Esophagus (tissue), 2 donors: ENCODE measurements around the gene UTP4. TPM values are rescaled to one million over a fixed set of nuclear protein-coding genes. Genes with fewer than 3 reads are reported as not detected.
A peak's percentile ranks its signal among the peaks of the same experiment; 100 is the strongest.

Experiments used
- H3K27ac ChIP-seq, 2 donors: one replicate each; pipeline ENCODE4 v1.5.1; 2013; ENCODE audit warnings: low read depth in 2 of 2, mild to moderate bottlenecking in 2 of 2, inconsistent platforms in 1 of 2, low read length in 1 of 2, moderate library complexity in 1 of 2
- H3K27me3 ChIP-seq, 2 donors: one replicate each; pipeline ENCODE4 v1.6.1; 2013; ENCODE audit warnings: low read length in 2 of 2, control low read depth in 1 of 2, mild to moderate bottlenecking in 1 of 2; ENCODE audit not compliant: insufficient read depth in 2 of 2, control insufficient read depth in 1 of 2
- H3K36me3 ChIP-seq, 2 donors: one replicate each; pipeline ENCODE4 v1.6.1; 2013; ENCODE audit warnings: low read length in 1 of 2; ENCODE audit not compliant: control insufficient read depth in 2 of 2, insufficient read depth in 2 of 2
- H3K4me1 ChIP-seq, 2 donors: one replicate each; pipeline ENCODE4 v1.6.1; 2013; ENCODE audit warnings: low read length in 1 of 2; ENCODE audit not compliant: control insufficient read depth in 2 of 2, insufficient read depth in 2 of 2
- H3K4me3 ChIP-seq, 2 donors: one replicate each; pipeline ENCODE4 v1.5.1; 2013; ENCODE audit warnings: low read length in 2 of 2, mild to moderate bottlenecking in 2 of 2, low read depth in 1 of 2, moderate library complexity in 1 of 2
- H3K9me3 ChIP-seq, 2 donors: one replicate each; pipeline ENCODE4 v1.6.1; 2013; ENCODE audit warnings: mild to moderate bottlenecking in 2 of 2, low read depth in 1 of 2, low read length in 1 of 2, moderate library complexity in 1 of 2; ENCODE audit not compliant: control insufficient read depth in 2 of 2, insufficient read depth in 1 of 2
- WGBS, 2 donors: extraction: QIAGEN DNeasy Blood & Tissue Kit; methylation state at CpG; one replicate each; pipeline ENCODE4 v1.1.7; 2013; 5-methylcytosine and 5-hydroxymethylcytosine counted together
- polyA plus RNA-seq, 2 donors: library from polyadenylated mRNA; stranded (reverse); fragments of 200-250 nt; gene quantifications; one replicate each; pipeline ENCODE4 v1.2.3, GENCODE V29; 2013
- donor health status: healthy with polysubstance abuse.
- donor health status: Bipolar disorder and iron deficiency.

Gene UTP4
- polyA plus RNA-seq, 2 donors: 15.5 to 29.8 TPM

- no peaks in the 10 kb centered on the region for H3K27me3 ChIP-seq
- WGBS, 2 donors: 80 to 85% methylated on average over 7 of the region's 7 CpGs
- H3K4me1 ChIP-seq: no peaks in the 10 kb centered on the region
- no peak overlapping the region for H3K4me3 ChIP-seq
- H3K27ac ChIP-seq: no peak overlapping the region
- H3K36me3 ChIP-seq: peaks cover 11 to 14% of the 10 kb centered on the region in 2 donors
- no peaks in the 10 kb centered on the region for H3K9me3 ChIP-seq
These were observed 34.8 kb downstream of the UTP4 start for GRCh38 chr16:69166946-69167930.

- Histone ChIP-seq H3K36me3 (peaks cover 11 to 14% of the 10 kb centered on the region in 2 donors), H3K27me3 (no peaks in the 10 kb centered on the region), H3K27ac (no peak overlapping the region), H3K9me3 (no peaks in the 10 kb centered on the region), H3K4me3 (no peak overlapping the region), H3K4me1 (no peaks in the 10 kb centered on the region)
- WGBS, 2 donors: 96 to 97% methylated on average over 4 of the region's 4 CpGs
These were observed 36.6 kb downstream of the UTP4 start for GRCh38 chr16:69169051-69169450.

GRCh38 chr16:69169607-69170352 is 37.3 kb downstream of the UTP4 start:
- WGBS, 2 donors: 71 to 88% methylated on average over 6 of the region's 6 CpGs
- Histone ChIP-seq H3K4me3 (no peak overlapping the region), H3K4me1 (no peaks in the 10 kb centered on the region), H3K9me3 (no peaks in the 10 kb centered on the region), H3K27me3 (no peaks in the 10 kb centered on the region), H3K36me3 (peaks cover 11 to 14% of the 10 kb centered on the region in 2 donors), H3K27ac (no peak overlapping the region)

- no peaks in the 10 kb centered on the region for H3K4me1 ChIP-seq
- no peak overlapping the region for H3K4me3 ChIP-seq
- no peaks in the 10 kb centered on the region for H3K9me3 ChIP-seq
- 42 to 49% methylated on average over 6 of the region's 6 CpGs for WGBS, 2 donors
- peak overlapping the region in 1 of 2 donors; percentile 8 for H3K27ac ChIP-seq
- H3K27me3 ChIP-seq: no peaks in the 10 kb centered on the region
- peaks cover 5% of the 10 kb centered on the region in 2 donors for H3K36me3 ChIP-seq
These were observed 39.1 kb downstream of the UTP4 start for GRCh38 chr16:69171325-69172084.

- Histone ChIP-seq H3K4me1 (no peaks in the 10 kb centered on the region), H3K9me3 (no peaks in the 10 kb centered on the region), H3K4me3 (no peak overlapping the region), H3K27me3 (no peaks in the 10 kb centered on the region), H3K36me3 (no peaks in the 10 kb centered on the region), H3K27ac (peak overlapping the region in 1 of 2 donors; percentile 17)
- WGBS, 2 donors: 84 to 89% methylated on average over 4 of the region's 4 CpGs
These were observed 43.8 kb downstream of the UTP4 start for GRCh38 chr16:69176033-69176800.

- H3K36me3 ChIP-seq: no peaks in the 10 kb centered on the region
- H3K4me1 ChIP-seq: peaks cover 2% of the 10 kb centered on the region in 2 donors
- peak overlapping the region in 1 of 2 donors; percentile 42 for H3K27ac ChIP-seq
- H3K27me3 ChIP-seq: no peaks in the 10 kb centered on the region
- H3K9me3 ChIP-seq: no peaks in the 10 kb centered on the region
- 10 to 12% methylated on average over 6 of the region's 6 CpGs for WGBS, 2 donors
- H3K4me3 ChIP-seq: no peak overlapping the region
These were observed 47.0 kb downstream of the UTP4 start for GRCh38 chr16:69179328-69180010.

- no peaks in the 10 kb centered on the region for H3K36me3 ChIP-seq
- peak overlapping the region; percentile 42 to 73 for H3K27ac ChIP-seq
- no peak overlapping the region for H3K4me3 ChIP-seq
- peaks cover 2% of the 10 kb centered on the region in 2 donors for H3K4me1 ChIP-seq
- H3K9me3 ChIP-seq: no peaks in the 10 kb centered on the region
- H3K27me3 ChIP-seq: no peaks in the 10 kb centered on the region
These were observed 47.5 kb downstream of the UTP4 start for GRCh38 chr16:69180011-69180338.

- WGBS, 2 donors: 33 to 38% methylated on average over 10 of the region's 10 CpGs
- Histone ChIP-seq H3K27me3 (no peaks in the 10 kb centered on the region), H3K9me3 (no peaks in the 10 kb centered on the region), H3K36me3 (no peaks in the 10 kb centered on the region), H3K27ac (peak overlapping the region in 1 of 2 donors; percentile 35), H3K4me1 (peaks cover 2 to 6% of the 10 kb centered on the region in 2 donors), H3K4me3 (no peak overlapping the region)
These were observed 50.4 kb downstream of the UTP4 start for GRCh38 chr16:69182730-69183416.
